KMS-11 (cell line): ENCODE data around the gene MGAT1.

Source experiments
- H2AFZ ChIP-seq: fragments of 200-600 bp; sonication (generic); 2 replicates; pipeline ENCODE4 v1.6.1; 2016; ENCODE audit warnings: antibody characterized with exemption, mixed run types, low read depth
- H3K27ac ChIP-seq: fragments of 200-600 bp; sonication (generic); 2 replicates; pipeline ENCODE4 v1.6.1; 2016; ENCODE audit warnings: mild to moderate bottlenecking, mixed run types
- H3K27me3 ChIP-seq: fragments of 200-600 bp; sonication (generic); 2 replicates; pipeline ENCODE4 v1.6.1; 2017; ENCODE audit warnings: mild to moderate bottlenecking, low read depth, mixed run types, moderate library complexity; ENCODE audit not compliant: insufficient read depth
- H3K36me3 ChIP-seq: fragments of 200-600 bp; sonication (generic); 2 replicates; pipeline ENCODE4 v1.6.1; 2017; ENCODE audit warnings: mild to moderate bottlenecking, mixed run types; ENCODE audit not compliant: insufficient read depth
- H3K4me1 ChIP-seq: fragments of 200-600 bp; sonication (generic); 2 replicates; pipeline ENCODE4 v1.6.1; 2016; ENCODE audit warnings: mild to moderate bottlenecking, low read depth, mixed run types; ENCODE audit not compliant: poor library complexity, severe bottlenecking
- H3K4me2 ChIP-seq: fragments of 200-600 bp; sonication (generic); 2 replicates; pipeline ENCODE4 v1.7.0; 2016; ENCODE audit warnings: mild to moderate bottlenecking, mixed run types
- H3K4me3 ChIP-seq: fragments of 200-600 bp; sonication (generic); IDR thresholded peaks from 2 replicates; pipeline ENCODE4 v1.6.1; 2017; ENCODE audit warnings: low read depth, low read length, mixed read lengths; ENCODE audit not compliant: insufficient read depth
- H3K79me2 ChIP-seq: fragments of 200-600 bp; sonication (generic); 2 replicates; pipeline ENCODE4 v1.6.1; 2016; ENCODE audit warnings: low read depth, mixed run types; ENCODE audit not compliant: insufficient read depth
- H3K9ac ChIP-seq: fragments of 200-600 bp; sonication (generic); 2 replicates; pipeline ENCODE4 v1.6.1; 2016; ENCODE audit warnings: mild to moderate bottlenecking, mixed run types
- H4K20me1 ChIP-seq: fragments of 200-600 bp; sonication (generic); 2 replicates; pipeline ENCODE4 v1.6.1; 2016; ENCODE audit warnings: mild to moderate bottlenecking, mixed run types; ENCODE audit not compliant: insufficient read depth
- TF ChIP-seq, protein P1 (sequence below): fragments of 200-600 bp; sonication (generic); conservative IDR thresholded peaks from 2 replicates; pipeline ENCODE4 v1.6.1; 2017; ENCODE audit warnings: low read depth, mild to moderate bottlenecking, antibody characterized with exemption, low read length, moderate library complexity, mixed read lengths

Gene MGAT1

DNA sequence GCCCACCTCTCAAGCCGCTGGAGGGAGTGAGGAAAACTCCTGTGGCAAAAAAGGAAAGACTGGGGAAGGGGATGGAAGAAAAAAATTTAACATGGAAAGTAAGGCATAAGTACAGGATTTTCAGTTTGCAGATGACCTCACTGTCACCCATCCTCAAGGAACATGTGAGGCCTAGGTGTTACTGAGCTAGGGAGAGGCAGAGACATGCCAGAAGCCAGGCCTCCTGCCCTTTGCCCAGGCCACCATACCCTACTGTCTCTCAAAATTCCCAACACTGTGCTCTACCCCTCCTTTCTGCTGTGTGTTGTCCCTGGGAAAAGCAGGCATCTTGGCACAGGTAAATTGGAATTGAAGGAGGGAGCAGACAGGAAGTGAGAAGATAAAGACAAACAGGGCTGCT is 4.4 kb upstream of the MGAT1 start:
- H3K9ac ChIP-seq = no peak overlapping the region
- peaks cover under 1% of the 10 kb centered on the region; the same call in 1 of the 2 replicates for H3K79me2 ChIP-seq
- TF ChIP-seq, protein P1, sequence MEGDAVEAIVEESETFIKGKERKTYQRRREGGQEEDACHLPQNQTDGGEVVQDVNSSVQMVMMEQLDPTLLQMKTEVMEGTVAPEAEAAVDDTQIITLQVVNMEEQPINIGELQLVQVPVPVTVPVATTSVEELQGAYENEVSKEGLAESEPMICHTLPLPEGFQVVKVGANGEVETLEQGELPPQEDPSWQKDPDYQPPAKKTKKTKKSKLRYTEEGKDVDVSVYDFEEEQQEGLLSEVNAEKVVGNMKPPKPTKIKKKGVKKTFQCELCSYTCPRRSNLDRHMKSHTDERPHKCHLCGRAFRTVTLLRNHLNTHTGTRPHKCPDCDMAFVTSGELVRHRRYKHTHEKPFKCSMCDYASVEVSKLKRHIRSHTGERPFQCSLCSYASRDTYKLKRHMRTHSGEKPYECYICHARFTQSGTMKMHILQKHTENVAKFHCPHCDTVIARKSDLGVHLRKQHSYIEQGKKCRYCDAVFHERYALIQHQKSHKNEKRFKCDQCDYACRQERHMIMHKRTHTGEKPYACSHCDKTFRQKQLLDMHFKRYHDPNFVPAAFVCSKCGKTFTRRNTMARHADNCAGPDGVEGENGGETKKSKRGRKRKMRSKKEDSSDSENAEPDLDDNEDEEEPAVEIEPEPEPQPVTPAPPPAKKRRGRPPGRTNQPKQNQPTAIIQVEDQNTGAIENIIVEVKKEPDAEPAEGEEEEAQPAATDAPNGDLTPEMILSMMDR = no peak
- H4K20me1 ChIP-seq = no peaks in the 10 kb centered on the region
- H3K4me2 ChIP-seq = no peak overlapping the region
- H2AFZ ChIP-seq = no peak overlapping the region
- H3K27ac ChIP-seq = no peak overlapping the region
- H3K4me3 ChIP-seq = no peak overlapping the region
- no peaks in the 10 kb centered on the region for H3K27me3 ChIP-seq
- H3K36me3 ChIP-seq = no peaks in the 10 kb centered on the region
- peaks cover 53% of the 10 kb centered on the region for H3K4me1 ChIP-seq

DNA sequence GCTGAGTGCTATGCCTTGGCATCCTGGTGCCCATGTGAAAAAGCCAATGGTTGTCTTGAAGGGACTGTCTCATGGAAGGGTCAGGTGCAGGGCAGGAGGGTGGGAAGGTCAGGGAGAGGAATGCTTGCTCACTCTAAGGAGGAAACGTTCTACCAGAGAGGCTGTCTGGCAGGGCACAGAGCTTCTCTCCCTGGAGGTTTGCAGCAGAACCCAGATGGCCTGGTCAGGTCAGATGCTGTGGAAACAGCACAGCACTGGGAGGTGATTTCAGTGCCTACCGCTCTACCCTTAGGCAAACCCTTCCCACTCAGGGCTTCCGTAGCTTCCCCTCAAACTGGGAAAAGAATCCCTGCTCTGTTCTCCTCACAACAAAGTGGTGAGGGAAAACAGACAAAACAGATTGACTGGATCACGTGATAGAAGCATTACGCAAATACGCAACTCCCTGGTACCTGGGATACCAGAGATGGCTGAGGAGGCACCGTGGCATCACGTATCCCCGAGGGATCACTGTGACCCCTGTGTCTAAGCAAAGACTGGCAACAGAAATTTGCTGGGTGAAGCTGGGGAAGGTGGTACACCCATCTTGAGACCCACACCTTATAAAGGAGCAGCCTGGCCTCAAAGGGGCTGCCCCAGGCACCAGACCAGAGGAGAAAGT is 3.9 kb upstream of the MGAT1 start:
- peaks cover 6% of the 10 kb centered on the region for H3K79me2 ChIP-seq
- H3K4me1 ChIP-seq = peaks cover 53% of the 10 kb centered on the region
- no peak overlapping the region for H3K9ac ChIP-seq
- no peak overlapping the region for H2AFZ ChIP-seq
- H3K4me3 ChIP-seq = no peak overlapping the region
- H3K36me3 ChIP-seq = no peaks in the 10 kb centered on the region
- H4K20me1 ChIP-seq = no peaks in the 10 kb centered on the region
- H3K27ac ChIP-seq = no peak overlapping the region
- TF ChIP-seq, protein P1 = no peak
- no peaks in the 10 kb centered on the region for H3K27me3 ChIP-seq
- no peak overlapping the region for H3K4me2 ChIP-seq

DNA sequence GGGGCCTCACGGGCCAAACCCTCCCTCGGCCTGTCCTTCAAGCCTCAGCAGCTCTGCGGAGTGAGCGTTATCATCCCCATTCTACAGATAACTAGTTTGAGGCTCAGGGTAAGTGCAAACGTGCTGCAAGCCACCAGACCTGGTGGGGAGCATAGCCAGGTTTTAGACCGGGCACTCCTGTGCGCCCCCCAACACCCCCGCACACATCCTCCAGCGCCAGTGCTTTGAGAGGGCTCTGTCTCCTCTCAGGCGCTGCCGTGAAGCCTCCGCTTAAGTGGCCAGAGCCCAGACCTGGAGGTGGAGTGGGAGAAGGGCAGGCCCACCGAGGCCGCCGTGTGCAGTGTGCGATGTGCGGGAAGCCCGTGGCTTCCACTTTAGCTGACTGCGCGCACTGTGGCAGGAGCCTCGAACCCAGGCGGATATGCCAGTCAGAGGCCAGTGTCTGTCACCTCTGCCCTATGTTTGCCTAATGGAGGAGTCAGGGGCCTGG is 1.6 kb upstream of the MGAT1 start:
- H3K27ac ChIP-seq = peak overlapping the region; percentile 79
- no peaks in the 10 kb centered on the region for H3K36me3 ChIP-seq
- H3K4me1 ChIP-seq = peaks cover 59% of the 10 kb centered on the region
- TF ChIP-seq, protein P1 = no peak
- peak overlapping the region; percentile 71; the same call in 1 of the 2 replicates for H3K4me2 ChIP-seq
- peaks cover 29% of the 10 kb centered on the region for H3K79me2 ChIP-seq
- no peaks in the 10 kb centered on the region for H4K20me1 ChIP-seq
- H3K9ac ChIP-seq = peak overlapping the region; percentile 65; the same call in 1 of the 2 replicates
- H3K27me3 ChIP-seq = no peaks in the 10 kb centered on the region
- H2AFZ ChIP-seq = peak overlapping the region; percentile 12; the same call in 1 of the 2 replicates
- H3K4me3 ChIP-seq = no peak overlapping the region

DNA sequence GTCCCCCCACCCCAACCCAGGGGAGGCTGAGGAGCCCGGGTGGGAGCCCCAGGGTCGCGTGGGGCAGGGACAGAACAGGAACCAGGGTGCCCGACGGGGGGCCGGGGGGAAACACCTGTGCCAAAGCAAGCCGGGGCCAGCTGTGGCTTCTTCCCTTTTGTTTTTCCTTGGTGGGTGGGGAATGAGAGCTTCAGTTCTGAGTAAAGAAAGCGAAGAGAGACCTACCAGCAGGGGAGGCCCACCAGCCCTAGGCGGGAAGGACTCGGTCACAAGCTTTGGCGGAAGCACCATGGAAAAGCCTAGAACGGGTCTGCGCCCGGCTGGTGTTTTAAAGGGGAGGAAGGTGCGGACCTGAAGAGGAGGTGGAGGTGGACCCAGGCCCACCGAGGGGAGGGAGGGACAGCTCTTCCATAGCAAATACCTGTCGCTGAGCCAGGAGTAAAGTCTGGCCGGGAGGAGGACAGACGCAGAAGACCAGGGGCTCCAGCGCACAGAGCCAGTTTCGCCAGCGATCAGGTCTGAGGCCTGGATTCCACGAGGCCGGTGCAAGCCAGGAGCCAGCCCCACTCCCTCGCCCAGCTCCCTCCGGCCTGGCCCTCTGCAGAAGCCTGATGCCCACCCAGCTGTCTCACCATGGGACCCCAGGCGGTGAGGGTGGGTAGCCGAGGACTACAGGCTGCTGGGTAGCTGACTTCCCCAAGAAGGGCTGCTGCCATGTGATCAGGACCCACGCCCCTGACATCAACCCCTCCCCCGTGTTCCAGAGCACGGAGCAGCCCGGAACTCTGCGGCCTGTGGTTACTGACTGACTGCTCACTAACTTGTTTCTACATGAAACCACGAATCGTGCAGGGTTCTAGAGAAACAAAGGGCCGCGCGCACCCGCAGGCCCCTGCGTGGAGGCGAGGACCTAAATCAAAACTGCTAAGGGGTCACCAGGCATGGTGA is 849 bp upstream of the MGAT1 start:
- peak overlapping the region; percentile 65; the same call in 1 of the 2 replicates for H3K9ac ChIP-seq
- peak overlapping the region; percentile 71 for H3K4me2 ChIP-seq
- peak overlapping the region; percentile 44; the same call in 1 of the 2 replicates for H2AFZ ChIP-seq
- H3K4me3 ChIP-seq = no peak overlapping the region
- H3K27me3 ChIP-seq = no peaks in the 10 kb centered on the region
- H4K20me1 ChIP-seq = no peaks in the 10 kb centered on the region
- peaks cover 36% of the 10 kb centered on the region for H3K79me2 ChIP-seq
- no peaks in the 10 kb centered on the region for H3K36me3 ChIP-seq
- peak overlapping the region; percentile 79 for H3K27ac ChIP-seq
- H3K4me1 ChIP-seq = peaks cover 51% of the 10 kb centered on the region
- TF ChIP-seq, protein P1 = no peak
